Hepatocyte (in vitro differentiated cells): ENCODE data around the gene GAA. TPM values are rescaled to one million over a fixed set of nuclear protein-coding genes. Genes with fewer than 3 reads are reported as not detected.

ENCODE experiments used
- DNase-seq: peaks from one replicate; pipeline ENCODE4 v3.0.0-alpha.2; 2016; ENCODE audit warnings: low spot score
- H2AFZ ChIP-seq: fragments of 200-600 bp; sonication (generic); 2 replicates; pipeline ENCODE4 v1.6.0; 2016; ENCODE audit warnings: antibody characterized with exemption, mild to moderate bottlenecking
- H3K27ac ChIP-seq: fragments of 200-600 bp; sonication (generic); 2 replicates; pipeline ENCODE4 v1.5.1; 2016; ENCODE audit warnings: mild to moderate bottlenecking
- H3K27me3 ChIP-seq: fragments of 200-600 bp; sonication (generic); 2 replicates; pipeline ENCODE4 v1.6.1; 2016
- H3K36me3 ChIP-seq: fragments of 200-600 bp; sonication (generic); replicated peaks from 2 replicates; pipeline ENCODE4 v1.5.1; 2016; ENCODE audit warnings: low read depth; ENCODE audit not compliant: insufficient read depth
- H3K4me1 ChIP-seq: fragments of 200-600 bp; sonication (generic); 2 replicates; pipeline ENCODE4 v1.5.1; 2016; ENCODE audit warnings: mild to moderate bottlenecking, moderate library complexity; ENCODE audit not compliant: insufficient read depth
- H3K4me2 ChIP-seq: fragments of 200-600 bp; sonication (generic); 2 replicates; pipeline ENCODE4 v1.6.0; 2016
- H3K4me3 ChIP-seq: fragments of 200-600 bp; sonication (generic); 2 replicates; pipeline ENCODE4 v1.5.1; 2016; ENCODE audit warnings: mild to moderate bottlenecking
- H3K79me2 ChIP-seq: fragments of 200-600 bp; sonication (generic); 2 replicates; pipeline ENCODE4 v1.6.0; 2017; ENCODE audit warnings: mild to moderate bottlenecking
- H3K9me2 ChIP-seq: fragments of 200-600 bp; sonication (generic); replicated peaks from 2 replicates; pipeline ENCODE4 v1.6.0; 2017; ENCODE audit warnings: mild to moderate bottlenecking; ENCODE audit not compliant: insufficient read depth
- H3K9me3 ChIP-seq: fragments of 200-600 bp; sonication (generic); 2 replicates; pipeline ENCODE4 v1.5.1; 2016; ENCODE audit warnings: low read depth, mild to moderate bottlenecking
- H4K20me1 ChIP-seq: fragments of 200-600 bp; sonication (generic); 2 replicates; pipeline ENCODE4 v1.6.0; 2016; ENCODE audit warnings: mild to moderate bottlenecking; ENCODE audit not compliant: insufficient read depth, poor library complexity, severe bottlenecking
- CTCF ChIP-seq: fragments of 200-600 bp; sonication (generic); IDR thresholded peaks from 2 replicates; pipeline ENCODE4 v1.5.1; 2016; ENCODE audit warnings: antibody characterized with exemption, mild to moderate bottlenecking; ENCODE audit not compliant: poor library complexity
- EZH2 ChIP-seq: fragments of 200-600 bp; sonication (generic); IDR thresholded peaks from 2 replicates; pipeline ENCODE4 v1.6.1; 2016; ENCODE audit warnings: antibody characterized with exemption, mild to moderate bottlenecking, borderline replicate concordance
- EZH2phosphoT487 ChIP-seq: fragments of 200-600 bp; sonication (generic); IDR thresholded peaks from one replicate; pipeline ENCODE4 v1.6.1; 2018; ENCODE audit warnings: antibody characterized with exemption, mild to moderate bottlenecking, low read depth, moderate library complexity; ENCODE audit not compliant: unreplicated experiment, severe bottlenecking
- WGBS: methylation state at CpG from one replicate; pipeline ENCODE4 v1.1.6; 2016; ENCODE audit warnings: low lambda C conversion rate; ENCODE audit errors: missing lambda C conversion rate; 5-methylcytosine and 5-hydroxymethylcytosine counted together
- polyA plus RNA-seq: library from polyadenylated mRNA; unstranded; fragments of >200 nt; fragmentation: Nextera tagmentation; extraction: Ambion mirVana; gene quantifications from 2 replicates; pipeline ENCODE4 v1.2.1, GENCODE V29; 2016
- total RNA-seq: library from RNA; depleted of rRNA; stranded (reverse); fragments of >200 nt; gene quantifications from 2 replicates; pipeline ENCODE4 v1.2.3, GENCODE V29; 2014

GAA gene
- total and polyA plus RNA-seq, 2 experiments from 2014 or later, result 37.1 to 43.1 TPM

GRCh38 chr17:80109066-80109660, 7.8 kb downstream of the GAA start:
- Histone ChIP-seq H3K27ac (no peak overlapping the region), H3K9me3 (no peaks in the 10 kb centered on the region), H3K79me2 (no peaks in the 10 kb centered on the region), H4K20me1 (no peaks in the 10 kb centered on the region), H3K4me3 (no peak overlapping the region), H2AFZ (no peak overlapping the region), H3K27me3 (no peaks in the 10 kb centered on the region), H3K9me2 (no peaks in the 10 kb centered on the region), H3K4me2 (no peak overlapping the region), H3K36me3 (no peaks in the 10 kb centered on the region), H3K4me1 (no peaks in the 10 kb centered on the region)
- 96% methylated on average over 13 of the region's 13 CpGs for WGBS
- DNase-seq, result peak; percentile 2
- no peak for TF ChIP-seq CTCF
- TF ChIP-seq EZH2, result no peak

GRCh38 chr17:80109713-80110446, 8.5 kb downstream of the GAA start:
- Histone ChIP-seq H3K4me3 (no peak overlapping the region), H3K9me3 (no peaks in the 10 kb centered on the region), H2AFZ (no peak overlapping the region), H4K20me1 (no peaks in the 10 kb centered on the region), H3K4me2 (no peak overlapping the region), H3K27me3 (no peaks in the 10 kb centered on the region), H3K79me2 (no peaks in the 10 kb centered on the region), H3K9me2 (no peaks in the 10 kb centered on the region), H3K4me1 (no peaks in the 10 kb centered on the region), H3K27ac (no peak overlapping the region), H3K36me3 (no peaks in the 10 kb centered on the region)
- no peak for TF ChIP-seq EZH2phosphoT487
- no peak for TF ChIP-seq EZH2
- TF ChIP-seq CTCF, result no peak
- DNase-seq, result peak; percentile 15
- WGBS, result 91% methylated on average over 30 of the region's 30 CpGs

GRCh38 chr17:80110447-80110812, 9.0 kb downstream of the GAA start:
- no peaks in the 10 kb centered on the region for H3K36me3 ChIP-seq
- no peak overlapping the region for H3K4me3 ChIP-seq
- TF ChIP-seq CTCF (no peak), EZH2phosphoT487 (no peak), EZH2 (no peak)
- H2AFZ ChIP-seq, result no peak overlapping the region
- no peak overlapping the region for H3K4me2 ChIP-seq
- WGBS, result 84% methylated on average over 9 of the region's 9 CpGs
- no peaks in the 10 kb centered on the region for H3K4me1 ChIP-seq
- no peaks in the 10 kb centered on the region for H3K27me3 ChIP-seq
- H3K79me2 ChIP-seq, result no peaks in the 10 kb centered on the region
- H4K20me1 ChIP-seq, result no peaks in the 10 kb centered on the region
- no peak for DNase-seq
- no peak overlapping the region for H3K27ac ChIP-seq
- H3K9me2 ChIP-seq, result no peaks in the 10 kb centered on the region
- no peaks in the 10 kb centered on the region for H3K9me3 ChIP-seq
